ENCODE data around the gene CLPX. TPM values are rescaled to one million over a fixed set of nuclear protein-coding genes. Genes with fewer than 3 reads are reported as not detected.
"Not testable (repeated sequence)": the region's sequence is repeated elsewhere in the genome, so short reads cannot be mapped to it uniquely, and the experiment has no call there.

Gene CLPX
- total RNA-seq, 2 experiments from 2014 or later = 58.8 to 64.8 TPM

- no peak overlapping the region for H3K27ac Mint-ChIP-seq
- POLR2A ChIA-PET = no interaction called here
- CTCF ChIA-PET = interaction anchor here (2.5 kb wide), 1 partner anchor 10 kb away, joined by 10 read pairs; no protein-coding TSS in a partner anchor
Measured at GRCh38 chr15:65110676-65111292, 74.4 kb downstream of the CLPX start.

DNA sequence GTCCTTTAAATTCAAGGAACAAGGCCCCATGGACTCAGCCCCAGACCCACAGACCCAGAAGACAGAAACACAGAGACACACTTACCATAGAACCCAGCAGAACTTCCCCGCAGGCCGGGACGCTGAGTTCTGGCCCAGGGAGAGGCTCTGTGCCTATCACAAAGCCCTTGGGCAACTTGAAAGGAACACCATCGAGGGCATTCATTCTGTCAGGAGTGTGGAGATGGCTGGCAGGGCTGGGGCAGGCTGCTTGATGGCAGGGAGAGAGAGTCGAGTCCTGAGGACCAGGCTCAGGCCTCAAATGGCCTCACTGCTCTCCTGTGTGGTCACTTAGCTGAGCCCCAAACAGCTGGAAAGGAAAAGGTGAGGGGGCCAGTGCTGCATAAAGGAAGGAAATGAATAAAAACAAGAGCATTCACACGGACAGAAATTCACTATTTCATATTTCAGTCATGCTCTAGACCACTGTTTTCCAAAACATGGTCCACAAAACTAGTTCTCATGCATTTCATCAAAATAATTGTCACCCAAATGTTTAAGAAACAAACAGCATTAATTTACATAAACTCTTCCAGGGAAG is 79.0 kb downstream of the CLPX start:
- intact Hi-C loops (cut with micrococcal nuclease) = no loop called here
- peaks cover 13% of the 10 kb centered on the region for H3K36me3 Mint-ChIP-seq
- ChIA-PET CTCF (interaction anchor here (1.0 kb wide), 1 partner anchor 28 kb away, joined by 3 read pairs; no protein-coding TSS in a partner anchor), POLR2A (no interaction called here)
- no peak for DNase-seq
- H3K4me3 Mint-ChIP-seq = no peak overlapping the region
- no peaks in the 10 kb centered on the region for H3K9me3 Mint-ChIP-seq
- peaks cover 6% of the 10 kb centered on the region for H3K4me1 Mint-ChIP-seq (ENCODE audit: low read depth)
- peak overlapping the region; percentile 25 for H3K27ac Mint-ChIP-seq
- H3K27me3 Mint-ChIP-seq = no peaks in the 10 kb centered on the region

More at GRCh38 chr15:65110676-65111292, 74.4 kb downstream of the CLPX start:
- H3K9me3 Mint-ChIP-seq = no peaks in the 10 kb centered on the region
- H3K27me3 Mint-ChIP-seq = no peaks in the 10 kb centered on the region
- peaks cover 8% of the 10 kb centered on the region for H3K36me3 Mint-ChIP-seq
- intact Hi-C loops (cut with micrococcal nuclease) = no loop called here
- DNase-seq = no peak
- H3K4me1 Mint-ChIP-seq (ENCODE audit: low read depth) = peaks cover 6% of the 10 kb centered on the region
- H3K4me3 Mint-ChIP-seq = no peak overlapping the region

- no peak for DNase-seq
- ChIA-PET POLR2A (no interaction called here), CTCF (no interaction called here)
- H3K4me1 Mint-ChIP-seq (ENCODE audit: low read depth) = peaks cover 5% of the 10 kb centered on the region
- H3K9me3 Mint-ChIP-seq = no peaks in the 10 kb centered on the region
- H3K4me3 Mint-ChIP-seq = no peak overlapping the region
- H3K27ac Mint-ChIP-seq = no peak overlapping the region
- peaks cover 13% of the 10 kb centered on the region for H3K36me3 Mint-ChIP-seq
- intact Hi-C loops (cut with micrococcal nuclease) = no loop called here
- H3K27me3 Mint-ChIP-seq = no peaks in the 10 kb centered on the region
Measured at GRCh38 chr15:65105038-65105437, 80.1 kb downstream of the CLPX start.

DNA sequence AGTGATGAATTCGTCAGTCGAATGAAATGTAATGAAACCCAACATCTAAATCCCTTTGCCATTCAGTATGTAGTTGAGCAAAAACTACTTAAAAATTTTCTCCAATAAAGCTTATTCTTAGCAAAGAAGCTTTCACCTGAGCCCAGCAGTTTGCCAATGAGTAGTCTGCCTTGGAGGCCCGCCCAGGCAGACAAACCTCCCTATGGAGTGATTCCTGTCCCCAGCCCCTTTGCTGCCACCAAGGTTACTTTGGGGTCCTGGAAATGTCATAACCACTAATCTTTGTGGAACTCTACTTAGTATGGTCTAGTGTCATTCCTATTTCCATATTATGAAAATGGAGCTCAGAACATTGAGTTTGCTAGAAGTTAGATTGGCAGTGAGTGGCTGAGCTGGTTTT is 82.2 kb downstream of the CLPX start:
- Mint-ChIP-seq H3K4me1 (ENCODE audit: low read depth) (peaks cover 5% of the 10 kb centered on the region), H3K27ac (no peak overlapping the region), H3K27me3 (no peaks in the 10 kb centered on the region), H3K4me3 (no peak overlapping the region), H3K9me3 (no peaks in the 10 kb centered on the region), H3K36me3 (peaks cover 27% of the 10 kb centered on the region)
- ChIA-PET POLR2A (no interaction called here), CTCF (interaction anchor here (1.0 to 1.5 kb wide), 2 partner anchors 50 to 69 kb away, joined by 4 to 6 read pairs; no protein-coding TSS in a partner anchor)
- intact Hi-C loops (cut with micrococcal nuclease) = no loop called here
- no peak for DNase-seq

GRCh38 chr15:65101891-65102708 is 83.0 kb downstream of the CLPX start:
- no peaks in the 10 kb centered on the region for H3K9me3 Mint-ChIP-seq
- no peaks in the 10 kb centered on the region for H3K27me3 Mint-ChIP-seq
- intact Hi-C loops (cut with micrococcal nuclease) = no loop called here
- no peak overlapping the region for H3K4me3 Mint-ChIP-seq
- no peak for DNase-seq
- peaks cover 5% of the 10 kb centered on the region for H3K4me1 Mint-ChIP-seq (ENCODE audit: low read depth)
- ChIA-PET POLR2A (no interaction called here), CTCF (interaction anchor here (1.0 to 2.0 kb wide), 16 partner anchors 8 to 117 kb away, joined by 3 to 10 read pairs (median 4); partner anchors contain the start of gene UBAP1L)
- peaks cover 27% of the 10 kb centered on the region for H3K36me3 Mint-ChIP-seq
- no peak overlapping the region for H3K27ac Mint-ChIP-seq

DNA sequence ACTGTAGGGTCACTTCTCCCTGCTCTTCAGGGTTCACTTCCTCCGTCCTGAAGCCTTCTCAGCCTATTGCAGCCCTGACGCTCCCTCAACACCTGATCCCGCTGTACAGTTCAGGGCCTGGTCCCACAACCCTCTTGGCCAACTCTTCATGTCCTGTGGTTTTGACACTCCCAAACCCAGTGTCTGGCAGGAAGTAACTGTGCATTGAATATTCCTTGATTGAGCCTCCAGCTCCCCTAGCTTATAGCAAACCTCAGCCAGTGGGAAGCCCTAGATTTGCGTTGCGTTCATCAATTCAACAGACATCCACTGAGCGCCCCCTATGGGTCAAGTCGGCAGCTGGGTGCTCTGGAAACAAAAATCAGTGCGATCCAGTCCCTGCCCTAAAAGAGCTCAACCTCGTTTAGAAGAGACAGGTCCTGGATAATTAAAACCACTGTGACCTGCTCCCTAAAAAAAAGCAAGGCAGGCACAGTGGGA is 83.7 kb downstream of the CLPX start:
- CTCF ChIA-PET = interaction anchor here (0.6 to 2.0 kb wide), 20 partner anchors 9 to 203 kb away, joined by 3 to 10 read pairs (median 4); partner anchors contain the start of genes RNU5B-1 and UBAP1L

GRCh38 chr15:65100442-65100841 is 84.7 kb downstream of the CLPX start:
- Mint-ChIP-seq H3K36me3 (peaks cover 25% of the 10 kb centered on the region), H3K27me3 (no peaks in the 10 kb centered on the region), H3K4me3 (no peak overlapping the region), H3K27ac (no peak overlapping the region), H3K9me3 (no peaks in the 10 kb centered on the region), H3K4me1 (ENCODE audit: low read depth) (no peaks in the 10 kb centered on the region)
- intact Hi-C loops (cut with micrococcal nuclease) = no loop called here
- DNase-seq = no peak
- CTCF ChIA-PET = interaction anchor here (2.0 kb wide), 1 partner anchor 10 kb away, joined by 10 read pairs; no protein-coding TSS in a partner anchor
- POLR2A ChIA-PET = no interaction called here

More for the DNA sequence above, 83.7 kb downstream of the CLPX start:
- H3K9me3 Mint-ChIP-seq = no peaks in the 10 kb centered on the region
- H3K27ac Mint-ChIP-seq = no peak overlapping the region
- H3K27me3 Mint-ChIP-seq = no peaks in the 10 kb centered on the region
- no peak overlapping the region for H3K4me3 Mint-ChIP-seq
- POLR2A ChIA-PET = no interaction called here
- peaks cover 27% of the 10 kb centered on the region for H3K36me3 Mint-ChIP-seq
- DNase-seq = peak; percentile 69
- intact Hi-C loops (cut with micrococcal nuclease) = no loop called here
- H3K4me1 Mint-ChIP-seq (ENCODE audit: low read depth) = peaks cover 5% of the 10 kb centered on the region

- intact Hi-C loops (cut with micrococcal nuclease); H3K4me1 Mint-ChIP-seq (ENCODE audit: low read depth); H3K27ac Mint-ChIP-seq; H3K4me3 Mint-ChIP-seq; H3K9me3 Mint-ChIP-seq; H3K27me3 Mint-ChIP-seq; POLR2A ChIA-PET; DNase-seq: not testable (repeated sequence)
- H3K36me3 Mint-ChIP-seq = peaks cover 22% of the 10 kb centered on the region
- CTCF ChIA-PET = interaction anchor here (1.5 kb wide), 1 partner anchor 13 kb away, joined by 3 read pairs; no protein-coding TSS in a partner anchor
Measured at GRCh38 chr15:65099801-65100200, 85.3 kb downstream of the CLPX start.

GRCh38 chr15:65099336-65099735 is 85.8 kb downstream of the CLPX start:
- Mint-ChIP-seq H3K27ac (no peak overlapping the region), H3K4me3 (no peak overlapping the region), H3K9me3 (no peaks in the 10 kb centered on the region), H3K36me3 (peaks cover 22% of the 10 kb centered on the region), H3K4me1 (ENCODE audit: low read depth) (no peaks in the 10 kb centered on the region), H3K27me3 (no peaks in the 10 kb centered on the region)
- CTCF ChIA-PET = interaction anchor here (1.5 kb wide), 1 partner anchor 12 kb away, joined by 3 read pairs; no protein-coding TSS in a partner anchor
- intact Hi-C loops (cut with micrococcal nuclease) = no loop called here
- no peak for DNase-seq
- POLR2A ChIA-PET = no interaction called here

Other genes with a start within 250 kb of the CLPX start
- gene SPG21, start 195.4 kb downstream of the CLPX start, total RNA-seq = 10 to 100 TPM; 69.3 to 73.0 TPM
- 10 to 100 TPM; 18.2 to 18.3 TPM for gene MTFMT, start 155.7 kb downstream of the CLPX start, total RNA-seq
- not detected for gene SLC51B, start 140.0 kb downstream of the CLPX start, total RNA-seq
- not detected for gene RASL12, start 117.4 kb downstream of the CLPX start, total RNA-seq
- gene KBTBD13, start 108.6 kb downstream of the CLPX start, total RNA-seq = not detected
- 1 to 10 TPM; 2.1 to 2.4 TPM for gene UBAP1L, start 70.1 kb downstream of the CLPX start, total RNA-seq
- gene PDCD7, start 51.5 kb downstream of the CLPX start, total RNA-seq = 10 to 100 TPM; 32.8 to 33.0 TPM
- gene CILP, start 26.1 kb upstream of the CLPX start, total RNA-seq = under 1 TPM in 1 of 2 experiments, not detected in 1; 0.05 TPM
- 10 to 100 TPM; 12.3 TPM for gene PARP16, start 101.5 kb upstream of the CLPX start, total RNA-seq
- gene RNU5A-1, start 110.7 kb upstream of the CLPX start, total RNA-seq = not detected
- not detected for gene RNU5B-1, start 119.3 kb upstream of the CLPX start, total RNA-seq
- gene IGDCC3, start 192.7 kb upstream of the CLPX start, total RNA-seq = not detected
- under 1 TPM; 0.10 to 0.17 TPM for gene IGDCC4, start 237.6 kb upstream of the CLPX start, total RNA-seq

Data from activated CD4-positive, alpha-beta memory T cell treated with anti-CD3 and anti-CD28 coated beads for 36 hours (primary cell).